Measurements from ENCODE around the gene MBD3. TPM values are rescaled to one million over a fixed set of nuclear protein-coding genes. Genes with fewer than 3 reads are reported as not detected.

MBD3 gene
- total and polyA plus RNA-seq, 10 donors = 57.4 to 177 (median 75.6) TPM

DNA sequence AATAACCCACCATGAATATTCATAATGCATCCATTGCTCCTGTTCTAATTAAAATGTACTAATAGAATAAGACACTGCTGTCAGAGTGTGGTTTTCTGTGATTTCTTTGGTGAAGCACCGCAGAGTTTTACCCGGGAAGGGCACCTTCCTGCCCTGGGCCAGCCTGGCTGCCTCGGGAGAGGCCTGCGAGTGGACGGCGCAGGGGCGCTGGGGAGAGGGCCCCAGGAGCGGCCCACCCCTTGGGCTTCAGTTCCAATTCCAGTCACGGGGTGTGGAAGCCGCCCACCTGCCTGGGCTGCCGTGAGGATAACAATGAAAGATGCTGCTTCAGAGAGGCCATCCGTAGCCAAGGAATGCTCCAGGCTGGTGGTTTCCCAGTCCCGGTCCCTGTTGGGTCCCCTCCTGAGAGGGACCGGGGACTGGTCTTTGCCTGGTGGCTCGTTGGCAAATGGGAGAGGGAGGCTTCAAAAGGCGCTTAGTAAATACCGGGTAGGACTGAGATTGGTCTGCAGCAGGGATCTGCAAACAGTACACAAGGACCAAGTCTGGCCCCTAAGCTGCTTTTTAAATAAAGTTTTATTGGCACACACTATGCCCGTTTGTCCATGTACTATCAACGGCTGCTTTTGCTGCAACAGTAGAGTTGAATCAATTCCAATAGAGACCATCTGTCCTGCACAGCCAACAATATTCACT is 41.7 kb upstream of the MBD3 start:
- 92 to 96% (median 96%) methylated on average over 14 to 19 of the region's 19 CpGs for WGBS, 5 donors

DNA sequence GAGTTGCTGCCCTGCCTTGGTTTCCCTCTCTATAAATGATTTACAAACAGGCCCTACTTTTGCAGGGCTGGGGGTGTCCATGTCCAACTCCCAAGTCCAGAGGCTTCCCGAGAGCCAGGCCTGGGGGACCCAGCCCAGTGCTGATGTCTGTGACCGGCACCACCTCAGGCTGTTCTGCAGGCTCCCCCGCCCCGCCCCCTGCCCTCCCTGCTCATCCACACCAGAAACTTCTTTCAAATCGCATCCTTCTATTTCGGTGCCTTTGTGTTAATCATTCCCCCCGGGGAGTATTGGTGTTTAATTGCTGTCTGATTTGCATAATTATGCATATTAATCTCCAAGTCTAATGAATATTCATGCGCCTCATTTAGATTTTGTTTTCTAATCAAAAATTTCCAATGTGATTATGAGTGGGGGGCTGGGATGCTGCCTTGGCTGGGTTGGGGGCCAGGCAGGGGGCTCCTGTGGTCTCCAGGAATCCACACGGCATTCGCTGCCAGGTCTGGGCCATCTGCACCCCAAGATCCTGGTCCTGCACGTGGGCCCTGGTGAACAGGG is 40.7 kb upstream of the MBD3 start:
- no peak for DNase-seq
- H3K27ac ChIP-seq = no peak overlapping the region
- intact Hi-C loops (cut with DNase I; ENCODE audit: low total_unique reads) = no loop called here
- peaks cover 0 to 94% (median 42%) of the 10 kb centered on the region in 6 donors for H3K36me3 ChIP-seq
- no peaks in the 10 kb centered on the region for H3K27me3 ChIP-seq (replicated peaks in 1 of 7)
- no peak for TF ChIP-seq POLR2A (IDR thresholded peaks at IDR 0.05)
- no peak for TF ChIP-seq POLR2AphosphoS5 (IDR thresholded peaks at IDR 0.05)
- TF ChIP-seq, protein P1, sequence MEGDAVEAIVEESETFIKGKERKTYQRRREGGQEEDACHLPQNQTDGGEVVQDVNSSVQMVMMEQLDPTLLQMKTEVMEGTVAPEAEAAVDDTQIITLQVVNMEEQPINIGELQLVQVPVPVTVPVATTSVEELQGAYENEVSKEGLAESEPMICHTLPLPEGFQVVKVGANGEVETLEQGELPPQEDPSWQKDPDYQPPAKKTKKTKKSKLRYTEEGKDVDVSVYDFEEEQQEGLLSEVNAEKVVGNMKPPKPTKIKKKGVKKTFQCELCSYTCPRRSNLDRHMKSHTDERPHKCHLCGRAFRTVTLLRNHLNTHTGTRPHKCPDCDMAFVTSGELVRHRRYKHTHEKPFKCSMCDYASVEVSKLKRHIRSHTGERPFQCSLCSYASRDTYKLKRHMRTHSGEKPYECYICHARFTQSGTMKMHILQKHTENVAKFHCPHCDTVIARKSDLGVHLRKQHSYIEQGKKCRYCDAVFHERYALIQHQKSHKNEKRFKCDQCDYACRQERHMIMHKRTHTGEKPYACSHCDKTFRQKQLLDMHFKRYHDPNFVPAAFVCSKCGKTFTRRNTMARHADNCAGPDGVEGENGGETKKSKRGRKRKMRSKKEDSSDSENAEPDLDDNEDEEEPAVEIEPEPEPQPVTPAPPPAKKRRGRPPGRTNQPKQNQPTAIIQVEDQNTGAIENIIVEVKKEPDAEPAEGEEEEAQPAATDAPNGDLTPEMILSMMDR (IDR thresholded peaks at IDR 0.05 in 8 of 11, conservative IDR thresholded peaks at IDR 0.05 in 3 of 11) = no peak
- H3K4me1 ChIP-seq = peaks cover 0 to 24% (median 2%) of the 10 kb centered on the region in 6 donors
- 89 to 96% (median 94%) methylated on average over 11 of the region's 11 CpGs for WGBS, 5 donors
- peaks cover 0 to 4% (median 0%) of the 10 kb centered on the region in 8 donors for H3K9me3 ChIP-seq
- no peak overlapping the region for H3K4me3 ChIP-seq

More for the DNA sequence above, 41.7 kb upstream of the MBD3 start:
- intact Hi-C loops (cut with DNase I; ENCODE audit: low total_unique reads) = no loop called here
- no peak overlapping the region for H3K4me3 ChIP-seq
- peaks cover 0 to 100% (median 49%) of the 10 kb centered on the region in 6 donors for H3K36me3 ChIP-seq
- TF ChIP-seq, protein P1 (IDR thresholded peaks at IDR 0.05 in 8 of 11, conservative IDR thresholded peaks at IDR 0.05 in 3 of 11) = no peak
- TF ChIP-seq POLR2AphosphoS5 (IDR thresholded peaks at IDR 0.05) = peak in 1 of 3 donors; percentile 14
- peaks cover 0 to 4% (median 0%) of the 10 kb centered on the region in 8 donors for H3K9me3 ChIP-seq
- H3K27ac ChIP-seq = no peak overlapping the region
- no peak for DNase-seq
- H3K4me1 ChIP-seq = peaks cover 0 to 25% (median 2%) of the 10 kb centered on the region in 6 donors
- H3K27me3 ChIP-seq (replicated peaks in 1 of 7) = no peaks in the 10 kb centered on the region

DNA sequence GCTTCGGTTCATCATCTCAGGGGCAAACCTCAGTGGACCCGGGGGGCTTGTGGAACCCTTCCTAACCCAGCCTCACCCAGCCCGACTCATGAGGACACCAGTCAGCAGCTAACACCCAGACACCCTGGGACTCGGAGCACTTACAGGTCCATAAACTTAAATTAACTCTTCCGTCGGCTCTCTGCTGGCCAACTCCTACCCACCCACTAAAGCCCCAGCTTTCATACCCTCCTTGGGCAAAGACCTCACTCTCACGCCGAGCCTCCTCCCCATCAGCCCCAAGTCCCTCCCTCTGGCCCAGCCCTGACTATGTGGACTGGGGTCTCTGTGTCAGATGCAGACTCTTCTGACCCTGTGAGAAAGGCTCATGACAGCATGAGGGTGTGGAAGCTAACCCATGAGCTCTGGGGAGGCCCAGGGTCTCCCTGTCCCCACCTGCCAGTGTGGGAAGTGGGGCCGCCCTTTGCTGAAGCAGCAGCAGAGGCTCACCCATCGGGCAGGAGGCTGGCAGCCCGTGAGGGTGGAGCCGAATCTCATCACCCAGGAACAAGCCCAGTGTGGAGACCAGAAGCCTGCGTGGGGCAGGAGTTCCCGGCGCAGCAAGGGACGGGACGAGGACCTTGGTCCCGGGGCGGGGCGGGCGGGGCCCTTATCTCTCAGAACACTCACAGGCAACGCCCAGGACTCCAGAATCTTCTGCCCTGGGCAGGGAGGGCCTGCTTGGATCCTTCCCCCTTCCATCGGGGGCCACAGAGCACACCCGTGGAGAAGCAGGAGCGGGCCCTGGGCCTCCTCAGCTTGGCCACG is 40.0 kb upstream of the MBD3 start:
- no peaks in the 10 kb centered on the region for H3K27me3 ChIP-seq (replicated peaks in 1 of 7)
- H3K27ac ChIP-seq = no peak overlapping the region
- H3K9me3 ChIP-seq = peaks cover 0 to 4% (median 0%) of the 10 kb centered on the region in 8 donors
- H3K4me1 ChIP-seq = peaks cover 0 to 24% (median 2%) of the 10 kb centered on the region in 6 donors
- no peak overlapping the region for H3K4me3 ChIP-seq
- 86 to 96% (median 90%) methylated on average over 8 to 26 of the region's 26 CpGs for WGBS, 5 donors
- intact Hi-C loops (cut with DNase I; ENCODE audit: low total_unique reads) = no loop called here
- TF ChIP-seq POLR2AphosphoS5 (IDR thresholded peaks at IDR 0.05) = peak in 1 of 3 donors; percentile 39
- TF ChIP-seq, protein P1 (IDR thresholded peaks at IDR 0.05 in 8 of 11, conservative IDR thresholded peaks at IDR 0.05 in 3 of 11) = no peak
- H3K36me3 ChIP-seq = peaks cover 0 to 87% (median 37%) of the 10 kb centered on the region in 6 donors
- no peak for DNase-seq

Measured in spleen (tissue), 11 donors.